ENCODE data around the gene TAT. TPM values are rescaled to one million over a fixed set of nuclear protein-coding genes. Genes with fewer than 3 reads are reported as not detected.

The TAT gene
- total and polyA plus RNA-seq, 10 of the 15 experiments (the other 5 are each of a cell fraction or from before 2014, with no cell fraction given) = 0.01 to 0.44 (median 0.09) TPM; not detected in 4

DNA sequence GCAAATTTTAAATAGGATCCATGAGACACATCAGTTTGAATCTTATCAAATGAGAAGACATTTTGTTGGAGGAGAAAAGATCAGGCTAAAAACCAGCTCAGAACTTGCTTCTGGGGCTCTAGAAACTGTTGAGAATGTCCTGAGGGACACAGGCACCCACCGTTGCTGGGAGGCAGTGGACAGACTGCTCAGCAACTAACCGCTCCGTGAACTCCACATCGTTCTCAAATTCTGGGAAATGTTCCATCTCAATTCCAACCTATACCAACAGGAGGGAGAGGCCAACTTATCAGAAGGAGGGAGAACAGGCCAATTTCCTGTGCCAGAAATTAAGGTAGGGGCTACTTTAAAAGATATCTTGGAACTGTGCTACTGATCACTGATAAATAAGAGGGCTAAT is 8.3 kb downstream of the TAT start:
- no peak for DNase-seq (ENCODE audit: low read depth, low spot score)
- Histone ChIP-seq H3K27ac (ENCODE audit: control insufficient read depth, insufficient read depth) (no peak overlapping the region), H3K36me3 (ENCODE audit: control insufficient read depth in 2 of 2, insufficient read depth in 2 of 2, low read length in 1 of 2) (no peaks in the 10 kb centered on the region), H3K4me3 (no peak overlapping the region), H3K9me3 (replicated peaks; ENCODE audit: control insufficient read depth, insufficient read depth, low read length) (no peaks in the 10 kb centered on the region), H4K20me1 (ENCODE audit: control insufficient read depth, insufficient read depth) (no peaks in the 10 kb centered on the region), H3K9ac (ENCODE audit: control insufficient read depth, insufficient read depth, low read length) (no peak overlapping the region), H2AFZ (ENCODE audit: control insufficient read depth, low read depth, low read length) (no peak overlapping the region), H3K4me1 (ENCODE audit: control insufficient read depth, insufficient read depth, low read length) (peaks cover 3% of the 10 kb centered on the region; the same call in 1 of the 2 replicates), H3K79me2 (ENCODE audit: control insufficient read depth, insufficient read depth, low read length) (no peaks in the 10 kb centered on the region), H3K27me3 (replicated peaks in 1 of 2; ENCODE audit: control insufficient read depth in 2 of 2, insufficient read depth in 2 of 2, low read length in 1 of 2) (no peaks in the 10 kb centered on the region), H3K4me2 (ENCODE audit: control insufficient read depth, insufficient read depth) (no peak overlapping the region)
- POLR2A ChIA-PET = no interaction called here
- TF ChIP-seq, protein P1, sequence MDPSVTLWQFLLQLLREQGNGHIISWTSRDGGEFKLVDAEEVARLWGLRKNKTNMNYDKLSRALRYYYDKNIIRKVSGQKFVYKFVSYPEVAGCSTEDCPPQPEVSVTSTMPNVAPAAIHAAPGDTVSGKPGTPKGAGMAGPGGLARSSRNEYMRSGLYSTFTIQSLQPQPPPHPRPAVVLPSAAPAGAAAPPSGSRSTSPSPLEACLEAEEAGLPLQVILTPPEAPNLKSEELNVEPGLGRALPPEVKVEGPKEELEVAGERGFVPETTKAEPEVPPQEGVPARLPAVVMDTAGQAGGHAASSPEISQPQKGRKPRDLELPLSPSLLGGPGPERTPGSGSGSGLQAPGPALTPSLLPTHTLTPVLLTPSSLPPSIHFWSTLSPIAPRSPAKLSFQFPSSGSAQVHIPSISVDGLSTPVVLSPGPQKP (IDR thresholded peaks at IDR 0.05; ENCODE audit: low read depth, low read length) = no peak
- TF ChIP-seq, protein P2, sequence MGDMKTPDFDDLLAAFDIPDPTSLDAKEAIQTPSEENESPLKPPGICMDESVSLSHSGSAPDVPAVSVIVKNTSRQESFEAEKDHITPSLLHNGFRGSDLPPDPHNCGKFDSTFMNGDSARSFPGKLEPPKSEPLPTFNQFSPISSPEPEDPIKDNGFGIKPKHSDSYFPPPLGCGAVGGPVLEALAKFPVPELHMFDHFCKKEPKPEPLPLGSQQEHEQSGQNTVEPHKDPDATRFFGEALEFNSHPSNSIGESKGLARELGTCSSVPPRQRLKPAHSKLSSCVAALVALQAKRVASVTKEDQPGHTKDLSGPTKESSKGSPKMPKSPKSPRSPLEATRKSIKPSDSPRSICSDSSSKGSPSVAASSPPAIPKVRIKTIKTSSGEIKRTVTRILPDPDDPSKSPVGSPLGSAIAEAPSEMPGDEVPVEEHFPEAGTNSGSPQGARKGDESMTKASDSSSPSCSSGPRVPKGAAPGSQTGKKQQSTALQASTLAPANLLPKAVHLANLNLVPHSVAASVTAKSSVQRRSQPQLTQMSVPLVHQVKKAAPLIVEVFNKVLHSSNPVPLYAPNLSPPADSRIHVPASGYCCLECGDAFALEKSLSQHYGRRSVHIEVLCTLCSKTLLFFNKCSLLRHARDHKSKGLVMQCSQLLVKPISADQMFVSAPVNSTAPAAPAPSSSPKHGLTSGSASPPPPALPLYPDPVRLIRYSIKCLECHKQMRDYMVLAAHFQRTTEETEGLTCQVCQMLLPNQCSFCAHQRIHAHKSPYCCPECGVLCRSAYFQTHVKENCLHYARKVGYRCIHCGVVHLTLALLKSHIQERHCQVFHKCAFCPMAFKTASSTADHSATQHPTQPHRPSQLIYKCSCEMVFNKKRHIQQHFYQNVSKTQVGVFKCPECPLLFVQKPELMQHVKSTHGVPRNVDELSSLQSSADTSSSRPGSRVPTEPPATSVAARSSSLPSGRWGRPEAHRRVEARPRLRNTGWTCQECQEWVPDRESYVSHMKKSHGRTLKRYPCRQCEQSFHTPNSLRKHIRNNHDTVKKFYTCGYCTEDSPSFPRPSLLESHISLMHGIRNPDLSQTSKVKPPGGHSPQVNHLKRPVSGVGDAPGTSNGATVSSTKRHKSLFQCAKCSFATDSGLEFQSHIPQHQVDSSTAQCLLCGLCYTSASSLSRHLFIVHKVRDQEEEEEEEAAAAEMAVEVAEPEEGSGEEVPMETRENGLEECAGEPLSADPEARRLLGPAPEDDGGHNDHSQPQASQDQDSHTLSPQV (IDR thresholded peaks at IDR 0.05) = no peak
- no peak for TF ChIP-seq ZZZ3 (IDR thresholded peaks at IDR 0.05; ENCODE audit: control insufficient read depth, insufficient read length, low read depth)
- TF ChIP-seq, protein P3, sequence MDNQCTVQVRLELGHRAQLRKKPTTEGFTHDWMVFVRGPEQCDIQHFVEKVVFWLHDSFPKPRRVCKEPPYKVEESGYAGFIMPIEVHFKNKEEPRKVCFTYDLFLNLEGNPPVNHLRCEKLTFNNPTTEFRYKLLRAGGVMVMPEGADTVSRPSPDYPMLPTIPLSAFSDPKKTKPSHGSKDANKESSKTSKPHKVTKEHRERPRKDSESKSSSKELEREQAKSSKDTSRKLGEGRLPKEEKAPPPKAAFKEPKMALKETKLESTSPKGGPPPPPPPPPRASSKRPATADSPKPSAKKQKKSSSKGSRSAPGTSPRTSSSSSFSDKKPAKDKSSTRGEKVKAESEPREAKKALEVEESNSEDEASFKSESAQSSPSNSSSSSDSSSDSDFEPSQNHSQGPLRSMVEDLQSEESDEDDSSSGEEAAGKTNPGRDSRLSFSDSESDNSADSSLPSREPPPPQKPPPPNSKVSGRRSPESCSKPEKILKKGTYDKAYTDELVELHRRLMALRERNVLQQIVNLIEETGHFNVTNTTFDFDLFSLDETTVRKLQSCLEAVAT (IDR thresholded peaks at IDR 0.05) = no peak
- TF ChIP-seq MTA2 (IDR thresholded peaks at IDR 0.05; ENCODE audit: low read depth) = no peak
- no peak for TF ChIP-seq NFYB (IDR thresholded peaks at IDR 0.05; ENCODE audit: insufficient read depth, low read depth, low read length)
- no peak for TF ChIP-seq RAD51 (IDR thresholded peaks at IDR 0.05)
- TF ChIP-seq, protein P4, sequence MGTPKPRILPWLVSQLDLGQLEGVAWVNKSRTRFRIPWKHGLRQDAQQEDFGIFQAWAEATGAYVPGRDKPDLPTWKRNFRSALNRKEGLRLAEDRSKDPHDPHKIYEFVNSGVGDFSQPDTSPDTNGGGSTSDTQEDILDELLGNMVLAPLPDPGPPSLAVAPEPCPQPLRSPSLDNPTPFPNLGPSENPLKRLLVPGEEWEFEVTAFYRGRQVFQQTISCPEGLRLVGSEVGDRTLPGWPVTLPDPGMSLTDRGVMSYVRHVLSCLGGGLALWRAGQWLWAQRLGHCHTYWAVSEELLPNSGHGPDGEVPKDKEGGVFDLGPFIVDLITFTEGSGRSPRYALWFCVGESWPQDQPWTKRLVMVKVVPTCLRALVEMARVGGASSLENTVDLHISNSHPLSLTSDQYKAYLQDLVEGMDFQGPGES (IDR thresholded peaks at IDR 0.05) = no peak
- ATAC-seq = no peak
- WGBS (ENCODE audit: insufficient coverage, insufficient replicate concordance, low lambda C conversion rate, missing lambda C conversion rate) = 74% methylated on average over 4 of the region's 4 CpGs
- intact Hi-C loops (cut with micrococcal nuclease; ENCODE audit: unreplicated experiment) (loop anchor here (10.0 kb wide), 1 partner anchor 316 kb away; the partner anchor contains the start of gene ZNF821), in situ Hi-C loops (cut with MboI) (no loop called here)
- RAD21 ChIA-PET (ENCODE audit: unreplicated experiment) = interaction anchor here (6.4 kb wide), 1 partner anchor 41 kb away, joined by 213 read pairs; no protein-coding TSS in a partner anchor
- CTCF ChIA-PET = interaction anchor here (12.8 kb wide), 1 partner anchor 41 kb away, joined by 312 read pairs; no protein-coding TSS in a partner anchor
- no TSS peak for BruUV-seq (replicated peaks)
- FAIRE-seq = no peak
- SMC1A ChIA-PET (ENCODE audit: uncharacterized antibody, unreplicated experiment) = interaction anchor here (3.7 kb wide), 1 partner anchor 42 kb away, joined by 12 read pairs; no protein-coding TSS in a partner anchor
